IMR-90 (cell line): ENCODE measurements around the gene CAMKMT. TPM values are rescaled to one million over a fixed set of nuclear protein-coding genes. Genes with fewer than 3 reads are reported as not detected.

ENCODE experiments used
- ATAC-seq: fragments of 200-7000 bp; cut with Tn5 transposase; 2 replicates; pipeline ENCODE4 v1.9.1; 2020; ENCODE audit warnings: low read depth, mild to moderate bottlenecking, moderate library complexity
- BruUV-seq: library from RNA; stranded (reverse); fragments of 400-500 nt; replicated peaks from 2 replicates; lab custom pipeline; 2021; lab: Mats Ljungman, UMichigan
- CTCF ChIA-PET: fragments of 300-600 bp; formaldehyde crosslinking; extraction: SDS; loops from one replicate; lab custom pipeline; 2021; ENCODE audit warnings: antibody characterized with exemption; lab: Yijun Ruan, JAX
- POLR2A ChIA-PET: fragments of 300-600 bp; sonication (Branson Sonifier 250); formaldehyde crosslinking; loops from one replicate; lab custom pipeline; 2022; ENCODE audit warnings: antibody characterized with exemption; ENCODE audit not compliant: unreplicated experiment; lab: Charles Lee
- DNase-seq: peaks from one replicate; pipeline ENCODE4 v3.0.0; 2013
- H2AFZ ChIP-seq: replicated peaks from 2 replicates; pipeline ENCODE3; 2013; ENCODE audit warnings: low read length, mild to moderate bottlenecking; ENCODE audit not compliant: poor library complexity
- H2AK5ac ChIP-seq: 2 replicates; pipeline ENCODE4 v1.6.1; 2013; ENCODE audit warnings: low read depth, low read length, inconsistent platforms
- H2AK9ac ChIP-seq: replicated peaks from 2 replicates; pipeline ENCODE3; 2013; ENCODE audit warnings: mild to moderate bottlenecking, low read depth, low read length, moderate library complexity; ENCODE audit not compliant: poor library complexity
- H2BK120ac ChIP-seq: 2 replicates; pipeline ENCODE4 v1.6.1; 2013; ENCODE audit warnings: low read depth, low read length, inconsistent platforms
- H2BK15ac ChIP-seq: 3 replicates; pipeline ENCODE4 v1.6.1; 2013; ENCODE audit warnings: low read depth, low read length, inconsistent platforms
- H2BK20ac ChIP-seq: 2 replicates; pipeline ENCODE4 v1.6.1; 2013; ENCODE audit warnings: low read depth, mild to moderate bottlenecking, inconsistent platforms, low read length, moderate library complexity
- H2BK5ac ChIP-seq: 2 replicates; pipeline ENCODE4 v1.6.1; 2013; ENCODE audit warnings: mild to moderate bottlenecking, low read depth, low read length, inconsistent platforms; ENCODE audit not compliant: poor library complexity, severe bottlenecking
- H3K14ac ChIP-seq: replicated peaks from 2 replicates; pipeline ENCODE4 v1.6.1; 2013; ENCODE audit warnings: low read depth, low read length, inconsistent platforms
- H3K18ac ChIP-seq: 2 replicates; pipeline ENCODE4 v1.6.1; 2013; ENCODE audit warnings: low read depth, low read length, control low read depth
- H3K23ac ChIP-seq: 2 replicates; pipeline ENCODE4 v1.6.1; 2013; ENCODE audit warnings: low read depth, low read length, inconsistent platforms
- H3K27ac ChIP-seq: 2 replicates; pipeline ENCODE4 v1.5.1; 2013; ENCODE audit warnings: mild to moderate bottlenecking, control low read depth, low read length; ENCODE audit not compliant: insufficient read depth
- H3K27me3 ChIP-seq: 2 replicates; pipeline ENCODE4 v1.6.1; 2013; ENCODE audit warnings: low read length; ENCODE audit not compliant: control insufficient read depth, insufficient read depth
- H3K36me3 ChIP-seq: 2 replicates; pipeline ENCODE4 v1.6.1; 2013; ENCODE audit warnings: low read length, mixed read lengths; ENCODE audit not compliant: control insufficient read depth, insufficient read depth
- H3K4ac ChIP-seq: 2 replicates; pipeline ENCODE4 v1.6.1; 2013; ENCODE audit warnings: low read depth, low read length, inconsistent platforms
- H3K4me1 ChIP-seq: 2 replicates; pipeline ENCODE4 v1.6.1; 2013; ENCODE audit warnings: low read length, mixed read lengths; ENCODE audit not compliant: control insufficient read depth, insufficient read depth
- H3K4me2 ChIP-seq: 2 replicates; pipeline ENCODE4 v1.6.1; 2013; ENCODE audit warnings: low read depth, mild to moderate bottlenecking, control low read depth, low read length, moderate library complexity
- H3K4me3 ChIP-seq: 2 replicates; pipeline ENCODE4 v1.5.1; 2013; ENCODE audit warnings: low read depth, mild to moderate bottlenecking, control low read depth, low read length, moderate library complexity; ENCODE audit not compliant: insufficient read depth
- H3K56ac ChIP-seq: 2 replicates; pipeline ENCODE4 v1.6.1; 2013; ENCODE audit warnings: low read length, inconsistent platforms; ENCODE audit not compliant: insufficient read depth; ENCODE audit errors: extremely low read depth
- H3K79me1 ChIP-seq, 2 experiments: 2 replicates each; pipeline ENCODE4 v1.6.1; 2013; ENCODE audit warnings: low read length in 2 of 2, inconsistent platforms in 1 of 2, low read depth in 1 of 2
- H3K9ac ChIP-seq: 2 replicates; pipeline ENCODE4 v1.6.1; 2013; ENCODE audit warnings: low read depth, low read length, control low read depth
- H3K9me1 ChIP-seq: 2 replicates; pipeline ENCODE4 v1.6.1; 2013; ENCODE audit warnings: low read length, inconsistent platforms; ENCODE audit not compliant: insufficient read depth
- H3K9me3 ChIP-seq: 2 replicates; pipeline ENCODE4 v1.6.1; 2013; ENCODE audit warnings: low read length; ENCODE audit not compliant: control insufficient read depth, insufficient read depth
- H4K20me1 ChIP-seq: 2 replicates; pipeline ENCODE4 v1.6.1; 2013; ENCODE audit warnings: low read length, inconsistent platforms; ENCODE audit not compliant: insufficient read depth
- H4K5ac ChIP-seq: 2 replicates; pipeline ENCODE4 v1.6.1; 2013; ENCODE audit warnings: mild to moderate bottlenecking, low read depth, low read length, control low read depth
- H4K8ac ChIP-seq, 2 experiments: 2 replicates each; pipeline ENCODE4 v1.6.1; 2013; ENCODE audit warnings: low read depth in 2 of 2, low read length in 2 of 2, control low read depth in 1 of 2, inconsistent platforms in 1 of 2
- H4K91ac ChIP-seq: 2 replicates; pipeline ENCODE4 v1.6.1; 2013; ENCODE audit warnings: low read depth, low read length, inconsistent platforms; ENCODE audit not compliant: insufficient read depth
- BHLHE40 ChIP-seq: fragments of 150-350 bp; IDR thresholded peaks from 2 replicates; pipeline ENCODE4 v1.6.1; 2016; ENCODE audit warnings: mild to moderate bottlenecking, low read depth, low read length
- CEBPB ChIP-seq: IDR thresholded peaks from 2 replicates; pipeline ENCODE4 v1.6.1; 2012; ENCODE audit warnings: low read depth, low read length, improper control_type of control experiment
- CHD1 ChIP-seq: IDR thresholded peaks from 2 replicates; pipeline ENCODE4 v1.6.1; 2012; ENCODE audit warnings: low read depth, low read length, improper control_type of control experiment
- CTCF ChIP-seq: conservative IDR thresholded peaks from 2 replicates; pipeline ENCODE4 v1.5.1; 2012; ENCODE audit warnings: mild to moderate bottlenecking, low read depth, low read length, improper control_type of control experiment
- ELK1 ChIP-seq: fragments of 150-350 bp; IDR thresholded peaks from 2 replicates; pipeline ENCODE4 v1.6.1; 2016; ENCODE audit warnings: low read depth, mild to moderate bottlenecking, low read length, moderate library complexity, borderline replicate concordance
- FOS ChIP-seq: fragments of 150-350 bp; IDR thresholded peaks from 2 replicates; pipeline ENCODE4 v1.6.1; 2016; ENCODE audit warnings: low read depth, low read length
- MAZ ChIP-seq: IDR thresholded peaks from 2 replicates; pipeline ENCODE4 v1.6.1; 2012; ENCODE audit warnings: low read depth, mild to moderate bottlenecking, low read length, improper control_type of control experiment, moderate library complexity, borderline replicate concordance
- MXI1 ChIP-seq: IDR thresholded peaks from 2 replicates; pipeline ENCODE4 v1.6.1; 2012; ENCODE audit warnings: low read depth, mild to moderate bottlenecking, low read length, moderate library complexity, borderline replicate concordance
- NFE2L2 ChIP-seq: fragments of 150-350 bp; IDR thresholded peaks from 2 replicates; pipeline ENCODE4 v1.6.1; 2016; ENCODE audit warnings: low read depth, mild to moderate bottlenecking, low read length
- RAD21 ChIP-seq: IDR thresholded peaks from 2 replicates; pipeline ENCODE4 v1.6.1; 2012; ENCODE audit warnings: low read length, improper control_type of control experiment
- RCOR1 ChIP-seq: IDR thresholded peaks from 2 replicates; pipeline ENCODE4 v1.6.1; 2012; ENCODE audit warnings: mild to moderate bottlenecking, low read length, improper control_type of control experiment; ENCODE audit not compliant: insufficient replicate concordance
- RFX5 ChIP-seq: IDR thresholded peaks from 2 replicates; pipeline ENCODE4 v1.8.0; 2012; ENCODE audit warnings: low read depth, mild to moderate bottlenecking, low read length, moderate library complexity
- SMC3 ChIP-seq: fragments of 150-350 bp; IDR thresholded peaks from 2 replicates; pipeline ENCODE4 v1.6.1; 2016; ENCODE audit warnings: low read depth, mild to moderate bottlenecking, antibody characterized with exemption, low read length, moderate library complexity
- USF2 ChIP-seq: fragments of 150-350 bp; IDR thresholded peaks from 2 replicates; pipeline ENCODE4 v1.6.1; 2017; ENCODE audit warnings: mild to moderate bottlenecking, antibody characterized with exemption, low read length, low read depth
- WGBS, 2 experiments: methylation state at CpG; one replicate each; pipeline versions ENCODE4 v1.1.5 to v1.1.7; 2013; ENCODE audit warnings: missing lambda C conversion rate in 2 of 2; ENCODE audit not compliant: insufficient read length in 1 of 2; ENCODE audit errors: extremely low coverage in 2 of 2; 5-methylcytosine and 5-hydroxymethylcytosine counted together
- dilution Hi-C: fragments of 300-500 bp; cut with HindIII; formaldehyde crosslinking; loops from one replicate; pipeline ENCODE4 v1.14.3; 2018; ENCODE audit warnings: low sequenced_read_pairs; ENCODE audit not compliant: unreplicated experiment
- in situ Hi-C: fragments of 300-500 bp; cut with MboI; formaldehyde crosslinking; loops from 3 replicates; pipeline ENCODE4 v1.14.3; 2019; ENCODE audit warnings: low sequenced_read_pairs, inconsistent platforms, mixed read lengths
- intact Hi-C: fragments of 100-400 bp; cut with micrococcal nuclease; formaldehyde crosslinking; loops from 2 replicates; pipeline ENCODE4 v1.10.0; 2022
- polyA plus RNA-seq, 3 experiments: library from polyadenylated mRNA; depleted of rRNA; stranded (reverse); fragments of >200 nt; gene quantifications; 2 replicates each; pipeline ENCODE4 v1.2.3, GENCODE V29; 2012; ENCODE audit warnings: low replicate concordance in 1 of 3
- total RNA-seq: library from RNA; depleted of rRNA; stranded (reverse); fragments of >200 nt; gene quantifications from 2 replicates; pipeline ENCODE4 v1.2.3, GENCODE V29; 2012

CAMKMT gene
- total and polyA plus RNA-seq, 2 of the 4 experiments (the other 2 are of a cell fraction) = 4.4 to 6.8 TPM

GRCh38 chr2:44804406-44805265, 442.9 kb downstream of the CAMKMT start:
- POLR2A ChIA-PET = no interaction called here
- dilution Hi-C loops = no loop called here
- TF ChIP-seq FOS (no peak), RCOR1 (no peak), CHD1 (no peak), RFX5 (no peak), MAZ (no peak), CEBPB (no peak), MXI1 (no peak), SMC3 (no peak), CTCF (no peak), RAD21 (no peak), NFE2L2 (no peak), ELK1 (no peak), USF2 (no peak), BHLHE40 (no peak)

More at GRCh38 chr2:44804406-44805265, 442.9 kb downstream of the CAMKMT start:
- Histone ChIP-seq H2AK9ac (no peak overlapping the region), H2AFZ (no peak overlapping the region), H3K27me3 (peaks cover 68% of the 10 kb centered on the region), H3K9ac (no peak overlapping the region), H3K18ac (no peak overlapping the region), H3K9me3 (0 out of 2 replicates have a peak, but pooled peaks cover 1% of the 10 kb centered on the region), H4K91ac (no peak overlapping the region), H2BK120ac (no peak overlapping the region), H3K36me3 (no peaks in the 10 kb centered on the region), H3K14ac (no peak overlapping the region), H3K4me3 (no peak overlapping the region), H2BK20ac (no peak overlapping the region), H3K56ac (no peak overlapping the region), H2BK15ac (no peak overlapping the region), H3K27ac (no peak overlapping the region), H2AK5ac (no peak overlapping the region), H4K8ac (no peak overlapping the region), H3K23ac (no peak overlapping the region), H4K20me1 (no peaks in the 10 kb centered on the region), H3K4ac (no peak overlapping the region), H3K4me2 (no peak overlapping the region), H3K79me1 (no peaks in the 10 kb centered on the region), H3K4me1 (no peaks in the 10 kb centered on the region), H4K5ac (no peak overlapping the region), H3K9me1 (no peaks in the 10 kb centered on the region), H2BK5ac (no peak overlapping the region)
- no peak for DNase-seq
- in situ Hi-C loops = no loop called here
- intact Hi-C loops = no loop called here
- CTCF ChIA-PET = interaction anchor here (0.7 to 1.0 kb wide), 2 partner anchors 10 to 1067 kb away, joined by 3 read pairs; no protein-coding TSS in a partner anchor
- no TSS peak for BruUV-seq
- no peak for ATAC-seq
- whole genome bisulfite sequencing, 2 experiments = 60% methylated on average over 1 of the region's 12 CpGs; no CpG with 5 or more reads in 1 of the 2 experiments
